HG02678 (cell line): ENCODE measurements around the gene MACROD1.

ENCODE experiments used
- ATAC-seq: cut with Tn5 transposase; IDR thresholded peaks from one replicate; pipeline ENCODE4 v1.9.1; 2021; ENCODE audit warnings: mild to moderate bottlenecking, moderate library complexity; ENCODE audit not compliant: unreplicated experiment

MACROD1 gene

GRCh38 chr11:64001484-64002420 lies 164.2 kb downstream of the MACROD1 start:
- no peak for ATAC-seq

- ATAC-seq: no peak
Observed at GRCh38 chr11:64000740-64001483, 165.0 kb downstream of the MACROD1 start.

- no peak for ATAC-seq
Observed at GRCh38 chr11:64000026-64000739, 165.7 kb downstream of the MACROD1 start.

GRCh38 chr11:63999349-64000025 lies 166.4 kb downstream of the MACROD1 start:
- no peak for ATAC-seq

GRCh38 chr11:63998558-63999348 lies 167.2 kb downstream of the MACROD1 start:
- ATAC-seq: no peak

GRCh38 chr11:63997801-63998337 lies 168.0 kb downstream of the MACROD1 start:
- ATAC-seq: no peak

GRCh38 chr11:63997104-63997700 lies 168.7 kb downstream of the MACROD1 start:
- no peak for ATAC-seq

- no peak for ATAC-seq
Observed at GRCh38 chr11:63996512-63996911, 169.4 kb downstream of the MACROD1 start.

- ATAC-seq: no peak
Observed at GRCh38 chr11:63993993-63994392, 171.9 kb downstream of the MACROD1 start.

GRCh38 chr11:63993100-63993499 lies 172.8 kb downstream of the MACROD1 start:
- ATAC-seq: no peak

GRCh38 chr11:63991558-63991957 lies 174.4 kb downstream of the MACROD1 start:
- no peak for ATAC-seq

- no peak for ATAC-seq
Observed at GRCh38 chr11:63986932-63987513, 178.9 kb downstream of the MACROD1 start.

GRCh38 chr11:63986156-63986931 lies 179.6 kb downstream of the MACROD1 start, which contains the start of gene OTUB1:
Gene OTUB1, plus strand, starts transcription at chr11:63986438. Its CDS starts 19 bp downstream, at chr11:63986457.
- ATAC-seq: peak; percentile 86

- ATAC-seq: peak; percentile 48
Observed at GRCh38 chr11:63985812-63986155, 180.1 kb downstream of the MACROD1 start.

- ATAC-seq: no peak
Observed at GRCh38 chr11:63979426-63979825, 186.5 kb downstream of the MACROD1 start.

GRCh38 chr11:63978551-63979239 lies 187.2 kb downstream of the MACROD1 start:
- ATAC-seq: no peak
